ENCODE measurements around the gene TBC1D10A. TPM values are rescaled to one million over a fixed set of nuclear protein-coding genes. Genes with fewer than 3 reads are reported as not detected.

Gene TBC1D10A
- total and polyA plus RNA-seq, 8 donors: 4.0 to 19.4 (median 7.6) TPM

DNA sequence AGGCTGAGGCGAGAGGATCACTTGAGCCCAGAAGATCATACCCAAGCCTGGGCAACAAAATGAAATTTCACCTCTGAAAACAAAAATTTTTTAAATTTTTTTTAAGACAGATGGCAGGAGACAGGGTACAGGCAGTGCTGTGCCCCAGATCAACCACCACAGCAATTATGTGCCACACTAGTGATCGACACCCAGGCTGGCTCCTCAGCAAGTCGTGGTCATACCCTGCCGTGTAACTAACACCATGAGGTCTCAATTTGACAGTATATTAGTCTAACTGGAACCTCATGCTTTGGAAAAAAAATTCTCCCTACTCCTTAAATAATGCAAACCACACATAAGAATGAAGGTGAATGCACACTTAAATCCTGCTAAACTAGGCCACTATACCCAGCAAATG lies 21.7 kb upstream of the TBC1D10A start:
- TF ChIP-seq, protein P1, sequence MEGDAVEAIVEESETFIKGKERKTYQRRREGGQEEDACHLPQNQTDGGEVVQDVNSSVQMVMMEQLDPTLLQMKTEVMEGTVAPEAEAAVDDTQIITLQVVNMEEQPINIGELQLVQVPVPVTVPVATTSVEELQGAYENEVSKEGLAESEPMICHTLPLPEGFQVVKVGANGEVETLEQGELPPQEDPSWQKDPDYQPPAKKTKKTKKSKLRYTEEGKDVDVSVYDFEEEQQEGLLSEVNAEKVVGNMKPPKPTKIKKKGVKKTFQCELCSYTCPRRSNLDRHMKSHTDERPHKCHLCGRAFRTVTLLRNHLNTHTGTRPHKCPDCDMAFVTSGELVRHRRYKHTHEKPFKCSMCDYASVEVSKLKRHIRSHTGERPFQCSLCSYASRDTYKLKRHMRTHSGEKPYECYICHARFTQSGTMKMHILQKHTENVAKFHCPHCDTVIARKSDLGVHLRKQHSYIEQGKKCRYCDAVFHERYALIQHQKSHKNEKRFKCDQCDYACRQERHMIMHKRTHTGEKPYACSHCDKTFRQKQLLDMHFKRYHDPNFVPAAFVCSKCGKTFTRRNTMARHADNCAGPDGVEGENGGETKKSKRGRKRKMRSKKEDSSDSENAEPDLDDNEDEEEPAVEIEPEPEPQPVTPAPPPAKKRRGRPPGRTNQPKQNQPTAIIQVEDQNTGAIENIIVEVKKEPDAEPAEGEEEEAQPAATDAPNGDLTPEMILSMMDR (IDR thresholded peaks at IDR 0.05): no peak
- Histone ChIP-seq H3K36me3 (peaks cover 8 to 63% (median 39%) of the 10 kb centered on the region in 3 donors), H3K9me3 (no peaks in the 10 kb centered on the region), H3K4me1 (no peaks in the 10 kb centered on the region), H3K27me3 (no peaks in the 10 kb centered on the region), H3K27ac (no peak overlapping the region), H3K4me3 (no peak overlapping the region)
- DNase-seq (no peak), FAIRE-seq (no peak), ATAC-seq (no peak)
- intact Hi-C loops (cut with DNase I): no loop called here
- WGBS, 2 donors: 88 to 94% methylated on average over 4 of the region's 4 CpGs

DNA sequence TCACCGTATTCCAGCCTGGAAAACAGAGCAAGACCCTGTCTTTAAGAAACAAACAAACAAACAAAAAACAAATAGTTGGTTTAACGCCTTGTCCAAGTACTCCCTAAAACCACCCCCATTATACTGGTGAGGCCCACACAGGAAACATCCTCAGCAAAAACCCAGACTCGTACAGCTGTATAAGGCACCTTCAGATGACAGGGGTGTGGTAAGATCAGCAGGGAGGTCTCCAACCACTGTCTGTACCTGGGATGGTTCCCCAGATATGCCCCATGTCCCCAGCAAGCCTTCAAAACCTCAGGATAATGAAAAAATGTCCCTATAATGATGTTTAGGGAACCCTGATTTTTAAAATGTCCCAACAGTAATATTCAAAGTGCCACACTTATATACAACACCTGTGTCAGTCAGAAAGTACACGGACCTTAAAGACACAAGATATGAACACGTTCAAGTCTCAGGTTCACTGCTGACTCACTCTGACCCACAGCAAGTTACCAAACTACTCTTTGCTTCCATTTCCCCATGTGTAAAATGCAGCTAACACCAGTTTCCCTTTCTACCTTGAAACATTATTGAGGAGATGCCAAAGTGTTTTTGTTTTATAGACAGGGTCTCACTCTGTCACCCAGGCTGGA lies 20.6 kb upstream of the TBC1D10A start:
- no peak for FAIRE-seq
- no peak for ATAC-seq
- TF ChIP-seq, protein P1 (IDR thresholded peaks at IDR 0.05): no peak
- peaks cover 14 to 68% (median 41%) of the 10 kb centered on the region in 3 donors for H3K36me3 ChIP-seq
- no peak for DNase-seq
- no peak overlapping the region for H3K27ac ChIP-seq
- H3K27me3 ChIP-seq: no peaks in the 10 kb centered on the region
- WGBS, 2 donors: 65 to 74% methylated on average over 5 of the region's 5 CpGs
- no peaks in the 10 kb centered on the region for H3K9me3 ChIP-seq
- intact Hi-C loops (cut with DNase I): no loop called here
- H3K4me3 ChIP-seq: no peak overlapping the region
- H3K4me1 ChIP-seq: no peaks in the 10 kb centered on the region

DNA sequence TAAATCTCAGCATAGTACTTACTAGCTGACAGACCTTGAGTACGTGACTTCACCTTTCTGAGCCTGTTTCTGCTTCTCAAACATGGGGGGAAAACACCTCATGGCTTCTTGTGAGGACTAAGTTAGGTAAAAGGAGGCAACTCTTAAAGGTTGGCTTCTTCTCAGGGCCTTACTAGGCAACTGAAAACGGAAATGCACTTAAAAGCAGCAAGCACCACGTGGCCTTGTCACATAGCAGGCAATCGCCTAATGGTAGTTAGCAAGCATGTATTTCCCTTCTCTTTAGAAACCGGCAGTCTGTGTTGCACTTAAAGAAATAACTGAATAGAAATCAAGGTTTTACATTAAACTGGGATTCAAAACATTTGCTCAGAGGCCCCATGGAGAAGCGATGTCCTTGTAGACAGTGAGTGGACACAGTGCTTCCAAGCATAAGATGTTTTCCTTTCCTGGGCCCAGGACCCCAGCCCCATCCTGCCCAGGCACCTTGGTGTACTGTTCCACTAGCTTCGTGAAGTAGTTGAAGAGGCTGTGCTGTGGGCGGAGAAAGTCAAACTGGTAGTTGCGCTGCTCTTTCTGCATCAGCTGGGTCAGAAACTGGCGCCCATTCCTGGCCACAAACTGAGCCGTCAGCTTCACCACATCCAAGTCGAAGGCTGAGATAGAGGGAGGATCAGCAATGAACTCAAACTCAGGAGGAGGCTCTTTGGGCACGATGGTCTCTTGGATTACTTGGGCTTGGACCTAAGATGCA lies 17.9 kb upstream of the TBC1D10A start:
- TF ChIP-seq, protein P1 (IDR thresholded peaks at IDR 0.05): no peak
- Histone ChIP-seq H3K36me3 (peaks cover 23 to 73% (median 59%) of the 10 kb centered on the region in 3 donors), H3K9me3 (no peaks in the 10 kb centered on the region), H3K4me1 (no peaks in the 10 kb centered on the region), H3K4me3 (no peak overlapping the region), H3K27ac (no peak overlapping the region), H3K27me3 (no peaks in the 10 kb centered on the region)
- DNase-seq: no peak
- 87 to 90% methylated on average over 13 of the region's 13 CpGs for WGBS, 2 donors
- intact Hi-C loops (cut with DNase I): no loop called here
- ATAC-seq: no peak
- FAIRE-seq: no peak

DNA sequence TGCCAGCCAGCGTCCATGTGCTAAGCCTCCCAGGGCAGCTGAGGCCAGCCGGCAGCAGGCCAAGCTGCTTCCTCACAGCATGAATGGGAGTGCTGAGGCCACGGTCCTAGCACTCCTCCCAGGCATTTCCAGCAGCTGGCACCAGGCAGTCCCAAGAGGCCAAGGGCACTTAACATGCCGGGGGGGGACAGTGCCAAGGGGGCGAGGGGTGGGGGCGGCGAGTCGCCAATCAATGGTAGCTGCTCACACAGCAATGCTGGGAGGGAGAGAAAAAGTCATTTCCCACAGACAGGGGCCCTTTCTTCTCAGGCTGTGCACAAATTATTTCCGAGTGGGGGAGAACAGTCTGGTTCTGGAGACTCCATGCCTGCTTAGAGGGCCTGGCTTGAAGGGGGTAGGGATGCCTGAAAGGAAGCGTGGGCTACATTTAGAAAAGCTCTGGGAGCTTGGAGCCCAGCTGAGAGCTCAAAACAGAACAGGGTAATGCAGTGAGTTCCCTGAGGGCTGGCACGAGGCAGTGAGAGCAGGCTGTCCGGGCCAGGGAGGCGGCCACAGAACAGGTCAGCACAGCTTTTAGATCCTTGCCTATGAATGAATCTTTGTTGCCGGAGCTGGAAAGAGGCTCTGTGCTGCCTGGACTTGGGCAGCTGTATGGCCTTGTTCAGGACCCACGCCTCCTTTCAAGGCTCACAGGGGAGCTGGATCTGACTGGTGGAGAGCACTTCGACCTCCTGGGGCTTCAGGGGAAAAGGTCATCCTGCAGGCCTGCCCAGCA lies 14.4 kb upstream of the TBC1D10A start:
- H3K27ac ChIP-seq: no peak overlapping the region
- intact Hi-C loops (cut with DNase I): no loop called here
- peak; percentile 27 to 89 (median 66) for ATAC-seq

More for the DNA sequence above, 14.4 kb upstream of the TBC1D10A start:
- H3K9me3 ChIP-seq: no peaks in the 10 kb centered on the region
- H3K4me3 ChIP-seq: no peak overlapping the region
- no peaks in the 10 kb centered on the region for H3K4me1 ChIP-seq
- TF ChIP-seq, protein P1 (IDR thresholded peaks at IDR 0.05): no peak
- WGBS, 2 donors: 39 to 71% methylated on average over 16 of the region's 16 CpGs
- H3K27me3 ChIP-seq: no peaks in the 10 kb centered on the region
- no peak for FAIRE-seq
- peaks cover 23 to 100% (median 92%) of the 10 kb centered on the region in 3 donors for H3K36me3 ChIP-seq
- peak in 4 of 6 donors; percentile 30 to 84 (median 70) for DNase-seq

All from pancreas (tissue), 10 donors.